ENCODE measurements around the gene HARS1. TPM values are rescaled to one million over a fixed set of nuclear protein-coding genes. Genes with fewer than 3 reads are reported as not detected.
"Not testable (repeated sequence)": the region's sequence is repeated elsewhere in the genome, so short reads cannot be mapped to it uniquely, and the experiment has no call there.

HARS1 gene
- total and polyA plus RNA-seq, 4 experiments from 2014 or later: 60.7 to 72.9 (median 67.1) TPM

GRCh38 chr5:140708787-140709186 lies 17.6 kb upstream of the HARS1 start:
- H3K27me3 Mint-ChIP-seq; H3K27ac ChIP-seq (ENCODE audit: low read depth, low read length); H3K4me3 ChIP-seq (ENCODE audit: low read length in 2 of 2); H3K27me3 ChIP-seq (ENCODE audit: insufficient read depth, low read length); DNase-seq; H3K9me3 Mint-ChIP-seq; CTCF ChIA-PET (ENCODE audit: partially characterized antibody); H3K9me3 ChIP-seq (ENCODE audit: control insufficient read depth in 1 of 2, low read length in 2 of 2): not testable (repeated sequence)
- Mint-ChIP-seq H3K4me3 (peak overlapping the region in 2 of 8 donors; percentile 65 to 99), H3K4me1 (peaks cover 14 to 32% (median 23%) of the 10 kb centered on the region in 4 donors), H3K36me3 (peaks cover 30 to 47% of the 10 kb centered on the region in 2 donors), H3K27ac (peak overlapping the region in 2 of 7 donors; percentile 73 to 100)
- peaks cover 19% of the 10 kb centered on the region for H3K4me1 ChIP-seq (ENCODE audit: insufficient read depth, low read length)
- peaks cover 27% of the 10 kb centered on the region for H3K36me3 ChIP-seq (ENCODE audit: insufficient read depth, low read length)
- POLR2A ChIA-PET (ENCODE audit: partially characterized antibody): interaction anchor here (1.4 to 5.2 kb wide), 6 partner anchors 7 to 308 kb away, joined by 3 to 68 read pairs (median 59); partner anchors contain the start of genes ANKHD1, HARS1, HARS2 and IK
- intact Hi-C loops (cut with micrococcal nuclease): loop anchor here (10.0 kb wide), 1 partner anchor 604 kb away; no protein-coding TSS in a partner anchor

DNA sequence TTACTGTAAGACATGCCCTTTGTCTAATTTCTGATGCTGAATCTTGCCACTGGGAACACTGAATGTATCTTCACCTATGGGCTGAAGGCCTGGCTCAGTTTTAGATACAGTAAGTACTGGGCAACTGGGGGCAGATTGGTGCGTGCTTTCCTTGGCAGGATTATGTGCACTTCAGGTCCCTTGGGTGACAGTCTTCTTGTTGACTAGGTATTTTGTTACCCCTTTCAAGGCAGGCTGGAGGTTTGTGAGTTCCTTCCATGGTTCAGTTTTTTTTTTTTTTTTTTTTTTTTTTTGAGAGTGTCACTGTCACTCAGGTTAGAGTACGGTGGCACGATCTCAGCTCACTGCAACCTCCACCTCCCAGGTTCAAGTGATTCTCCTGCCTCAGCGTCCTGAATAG lies 16.6 kb upstream of the HARS1 start:
- Mint-ChIP-seq H3K27ac (peak overlapping the region in 6 of 7 donors; percentile 1 to 79 (median 38)), H3K4me1 (peaks cover 11 to 28% (median 21%) of the 10 kb centered on the region in 4 donors), H3K36me3 (peaks cover 37 to 54% of the 10 kb centered on the region in 2 donors), H3K27me3 (peaks cover 0 to 8% of the 10 kb centered on the region in 2 donors), H3K9me3 (peaks cover 0 to 9% (median 3%) of the 10 kb centered on the region in 8 donors), H3K4me3 (peak overlapping the region in 2 of 8 donors; percentile 25 to 49)
- Histone ChIP-seq H3K27ac (ENCODE audit: low read depth, low read length) (no peak overlapping the region), H3K36me3 (ENCODE audit: insufficient read depth, low read length) (peaks cover 33% of the 10 kb centered on the region), H3K4me1 (ENCODE audit: insufficient read depth, low read length) (peaks cover 19% of the 10 kb centered on the region), H3K27me3 (ENCODE audit: insufficient read depth, low read length) (no peaks in the 10 kb centered on the region), H3K4me3 (ENCODE audit: low read length in 2 of 2) (no peak overlapping the region), H3K9me3 (ENCODE audit: control insufficient read depth in 1 of 2, low read length in 2 of 2) (no peaks in the 10 kb centered on the region)
- intact Hi-C loops (cut with micrococcal nuclease): loop anchor here (10.0 kb wide), 1 partner anchor 603 kb away; no protein-coding TSS in a partner anchor
- no peak for DNase-seq
- CTCF ChIA-PET (ENCODE audit: partially characterized antibody): interaction anchor here (0.6 to 0.7 kb wide), 2 partner anchors 18 to 305 kb away, joined by 4 read pairs; no protein-coding TSS in a partner anchor
- POLR2A ChIA-PET (ENCODE audit: partially characterized antibody): interaction anchor here (1.4 to 5.0 kb wide), 4 partner anchors 18 to 307 kb away, joined by 3 to 68 read pairs (median 32); partner anchors contain the start of genes ANKHD1, HARS1, HARS2 and IK

- Histone ChIP-seq H3K36me3 (ENCODE audit: insufficient read depth, low read length) (peaks cover 66% of the 10 kb centered on the region), H3K27me3 (ENCODE audit: insufficient read depth, low read length) (no peaks in the 10 kb centered on the region), H3K9me3 (ENCODE audit: control insufficient read depth in 1 of 2, low read length in 2 of 2) (no peaks in the 10 kb centered on the region), H3K4me1 (ENCODE audit: insufficient read depth, low read length) (peaks cover 18% of the 10 kb centered on the region), H3K4me3 (ENCODE audit: low read length in 2 of 2) (peak within 1 kb of the TSS; percentile 48 to 91), H3K27ac (ENCODE audit: low read depth, low read length) (peak within 1 kb of the TSS; percentile 80)
- peaks cover 62 to 83% of the 10 kb centered on the region in 2 donors for H3K36me3 Mint-ChIP-seq
- ChIA-PET CTCF (ENCODE audit: partially characterized antibody) (interaction anchor here (0.8 to 3.7 kb wide), 8 partner anchors 7 to 348 kb away, joined by 3 to 15 read pairs (median 3); partner anchors contain the start of genes IK and NDUFA2), POLR2A (ENCODE audit: partially characterized antibody) (interaction anchor here (0.7 to 4.7 kb wide), 11 partner anchors 10 to 1359 kb away, joined by 3 to 63 read pairs (median 5); partner anchors contain the start of genes ANKHD1, DND1, EIF4EBP3 and HARS1)
- H3K27ac Mint-ChIP-seq: peak within 1 kb of the TSS; percentile 91 to 99 (median 98)
- H3K4me3 Mint-ChIP-seq: peak within 1 kb of the TSS; percentile 95 to 99 (median 98)
- H3K27me3 Mint-ChIP-seq: no peaks in the 10 kb centered on the region
- intact Hi-C loops (cut with micrococcal nuclease): loop anchor here (1.0 to 10.0 kb wide), 8 partner anchors 9 to 596 kb away; partner anchors contain the start of genes ANKHD1, APBB3, HARS1 and HARS2
- peaks cover 0 to 4% (median 0%) of the 10 kb centered on the region in 8 donors for H3K9me3 Mint-ChIP-seq
- H3K4me1 Mint-ChIP-seq: peaks cover 17 to 31% (median 23%) of the 10 kb centered on the region in 4 donors
- DNase-seq: peak; percentile 89 to 98 (median 94)
Observed at GRCh38 chr5:140700177-140701144, 9.3 kb upstream of the HARS1 start, which contains the start of gene ZMAT2. TSS of gene ZMAT2 (plus strand) at chr5:140700447. CDS start at chr5:140700461, 14 bp downstream.

- Histone ChIP-seq H3K36me3 (ENCODE audit: insufficient read depth, low read length) (peaks cover 55% of the 10 kb centered on the region), H3K9me3 (ENCODE audit: control insufficient read depth in 1 of 2, low read length in 2 of 2) (no peaks in the 10 kb centered on the region), H3K27me3 (ENCODE audit: insufficient read depth, low read length) (no peaks in the 10 kb centered on the region), H3K27ac (ENCODE audit: low read depth, low read length) (no peak overlapping the region), H3K4me3 (ENCODE audit: low read length in 2 of 2) (no peak overlapping the region), H3K4me1 (ENCODE audit: insufficient read depth, low read length) (peaks cover 26% of the 10 kb centered on the region)
- CTCF ChIA-PET (ENCODE audit: partially characterized antibody): interaction anchor here (1.6 kb wide), 1 partner anchor 14 kb away, joined by 6 read pairs; no protein-coding TSS in a partner anchor
- Mint-ChIP-seq H3K4me3 (no peak overlapping the region), H3K4me1 (peaks cover 26 to 40% (median 30%) of the 10 kb centered on the region in 4 donors), H3K9me3 (peaks cover 0 to 4% (median 0%) of the 10 kb centered on the region in 8 donors), H3K27ac (peak overlapping the region in 1 of 7 donors; percentile 72), H3K27me3 (no peaks in the 10 kb centered on the region), H3K36me3 (peaks cover 53 to 74% of the 10 kb centered on the region in 2 donors)
- intact Hi-C loops (cut with micrococcal nuclease): no loop called here
- no peak for DNase-seq
- POLR2A ChIA-PET (ENCODE audit: partially characterized antibody): interaction anchor here (1.3 to 1.5 kb wide), 2 partner anchors 14 to 294 kb away, joined by 3 to 8 read pairs; no protein-coding TSS in a partner anchor
Observed at GRCh38 chr5:140696891-140697492, 5.8 kb upstream of the HARS1 start.

DNA sequence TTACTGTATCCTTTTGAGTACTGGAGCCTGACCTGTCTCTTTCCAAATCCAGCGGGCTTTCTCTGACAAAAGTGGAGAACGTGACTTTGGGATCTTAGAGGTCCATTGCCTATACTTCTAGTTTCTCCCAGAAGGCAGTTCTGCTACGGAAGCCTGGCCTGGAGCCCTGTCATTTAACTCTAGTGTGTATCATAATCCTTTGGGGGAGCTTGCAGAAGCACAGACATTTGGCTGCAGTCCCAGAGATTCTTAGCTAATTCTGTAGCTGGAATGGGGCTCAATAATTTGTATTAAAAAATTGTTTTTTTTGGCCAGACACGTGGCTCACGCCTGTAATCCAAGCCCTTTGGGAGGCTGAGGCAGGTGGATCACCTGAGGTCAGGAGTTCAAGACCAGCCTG lies 3.1 kb upstream of the HARS1 start:
- intact Hi-C loops (cut with micrococcal nuclease): no loop called here
- Mint-ChIP-seq H3K27ac (peak overlapping the region in 1 of 7 donors; percentile 97), H3K27me3 (no peaks in the 10 kb centered on the region), H3K4me1 (peaks cover 22 to 43% (median 32%) of the 10 kb centered on the region in 4 donors), H3K9me3 (no peaks in the 10 kb centered on the region), H3K36me3 (peaks cover 44 to 77% of the 10 kb centered on the region in 2 donors), H3K4me3 (peak overlapping the region in 1 of 8 donors; percentile 4)
- H3K4me3 ChIP-seq (ENCODE audit: low read length in 2 of 2): no peak overlapping the region
- H3K9me3 ChIP-seq (ENCODE audit: control insufficient read depth in 1 of 2, low read length in 2 of 2): no peaks in the 10 kb centered on the region
- POLR2A ChIA-PET (ENCODE audit: partially characterized antibody): interaction anchor here (1.4 kb wide), 1 partner anchor 47 kb away, joined by 6 read pairs; the partner anchor contains the start of genes IK and NDUFA2
- CTCF ChIA-PET (ENCODE audit: partially characterized antibody): interaction anchor here (1.5 to 2.2 kb wide), 2 partner anchors 7 to 47 kb away, joined by 4 to 6 read pairs; partner anchors contain the start of genes IK and NDUFA2
- no peak for DNase-seq
- peaks cover 24% of the 10 kb centered on the region for H3K4me1 ChIP-seq (ENCODE audit: insufficient read depth, low read length)
- H3K27me3 ChIP-seq (ENCODE audit: insufficient read depth, low read length): no peaks in the 10 kb centered on the region
- H3K36me3 ChIP-seq (ENCODE audit: insufficient read depth, low read length): peaks cover 53% of the 10 kb centered on the region
- H3K27ac ChIP-seq (ENCODE audit: low read depth, low read length): no peak overlapping the region

DNA sequence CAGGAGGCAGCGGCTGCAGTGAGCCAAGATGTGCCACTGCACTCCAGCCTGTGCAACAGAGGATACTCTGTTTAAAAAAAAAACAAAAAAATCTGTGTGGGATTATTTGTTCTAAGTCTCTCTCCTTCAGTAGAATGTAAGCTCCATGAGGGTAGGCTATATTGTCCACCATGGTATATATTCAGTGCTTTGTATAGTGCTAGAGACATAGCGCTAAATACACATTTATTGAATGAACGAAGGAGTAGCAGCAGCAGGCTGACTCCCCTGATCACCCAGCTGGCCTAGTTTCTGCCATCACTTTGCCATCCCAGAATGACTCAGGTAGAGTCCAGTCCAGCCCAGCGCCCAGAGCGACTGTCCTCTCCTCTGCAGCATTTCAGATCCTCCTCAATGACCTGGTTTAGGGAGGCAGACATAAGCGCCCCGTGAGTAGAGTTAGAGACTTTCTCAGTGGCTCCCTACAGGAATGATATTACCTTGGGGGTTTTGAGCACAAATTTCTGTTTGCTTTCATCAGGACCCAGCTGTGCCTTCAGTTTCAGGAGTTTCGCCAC lies 716 bp downstream of the HARS1 start:
- Mint-ChIP-seq H3K27me3 (no peaks in the 10 kb centered on the region), H3K4me1 (peaks cover 23 to 47% (median 36%) of the 10 kb centered on the region in 4 donors), H3K27ac (peak overlapping the region; percentile 97 to 100 (median 98)), H3K9me3 (no peaks in the 10 kb centered on the region), H3K4me3 (peak overlapping the region; percentile 97 to 100 (median 99)), H3K36me3 (peaks cover 12 to 51% of the 10 kb centered on the region in 2 donors)
- no peaks in the 10 kb centered on the region for H3K27me3 ChIP-seq (ENCODE audit: insufficient read depth, low read length)
- peaks cover 24% of the 10 kb centered on the region for H3K36me3 ChIP-seq (ENCODE audit: insufficient read depth, low read length)
- H3K27ac ChIP-seq (ENCODE audit: low read depth, low read length): peak overlapping the region; percentile 83
- CTCF ChIA-PET (ENCODE audit: partially characterized antibody): interaction anchor here (0.9 to 1.7 kb wide), 5 partner anchors 20 to 52 kb away, joined by 3 to 8 read pairs (median 3); partner anchors contain the start of genes IK and NDUFA2
- DNase-seq: no peak
- no peaks in the 10 kb centered on the region for H3K9me3 ChIP-seq (ENCODE audit: control insufficient read depth in 1 of 2, low read length in 2 of 2)
- POLR2A ChIA-PET (ENCODE audit: partially characterized antibody): interaction anchor here (0.6 to 4.4 kb wide), 21 partner anchors 11 to 582 kb away, joined by 3 to 68 read pairs (median 5); partner anchors contain the start of genes ANKHD1, CD14, DND1 and EIF4EBP3
- H3K4me1 ChIP-seq (ENCODE audit: insufficient read depth, low read length): peaks cover 34% of the 10 kb centered on the region
- intact Hi-C loops (cut with micrococcal nuclease): no loop called here
- peak overlapping the region; percentile 91 for H3K4me3 ChIP-seq (ENCODE audit: low read length in 2 of 2)
